GM18519 (cell line): ENCODE data around the gene TCFL5.
"Not testable (repeated sequence)": the region's sequence is repeated elsewhere in the genome, so short reads cannot be mapped to it uniquely, and the experiment has no call there.

Source experiments
- ATAC-seq: cut with Tn5 transposase; IDR thresholded peaks from one replicate; pipeline ENCODE4 v1.9.1; 2021; ENCODE audit warnings: mild to moderate bottlenecking, moderate library complexity; ENCODE audit not compliant: unreplicated experiment, low FRiP score

Gene TCFL5

GRCh38 chr20:62858058-62858830, 3.4 kb downstream of the TCFL5 start:
- ATAC-seq = no peak

DNA sequence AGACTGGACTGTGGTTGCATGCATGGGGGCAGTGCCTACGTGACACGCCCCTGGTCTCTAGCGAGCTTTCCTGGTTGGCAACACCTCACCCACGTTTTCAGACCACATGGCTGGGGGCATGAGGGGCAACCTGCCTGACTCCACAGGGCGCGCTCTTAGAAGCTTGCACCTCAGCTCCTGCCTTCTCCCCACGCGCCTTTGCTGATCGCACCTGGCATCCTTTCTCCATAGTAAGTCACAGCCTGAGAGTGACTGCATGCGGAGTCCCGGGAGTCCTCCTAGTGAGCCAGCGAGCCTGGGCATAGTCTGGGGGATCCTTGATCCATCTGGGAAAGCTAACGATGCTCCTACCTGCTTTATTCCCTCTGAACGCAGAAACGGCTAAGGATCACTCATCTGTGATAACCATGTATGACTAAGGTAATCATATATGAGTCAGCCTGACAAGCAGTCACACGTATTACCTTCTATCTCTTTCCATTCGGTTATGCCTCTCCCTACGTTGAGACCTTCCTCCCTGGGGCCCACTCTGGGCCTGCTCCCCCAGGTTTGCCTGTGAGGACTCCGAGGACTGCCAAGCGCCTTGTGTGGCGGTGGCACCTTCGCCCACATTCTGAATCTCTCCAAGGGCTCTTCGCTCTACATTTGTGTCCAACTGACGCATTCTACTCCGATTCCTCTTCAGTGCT, 4.5 kb downstream of the TCFL5 start:
- no peak for ATAC-seq

DNA sequence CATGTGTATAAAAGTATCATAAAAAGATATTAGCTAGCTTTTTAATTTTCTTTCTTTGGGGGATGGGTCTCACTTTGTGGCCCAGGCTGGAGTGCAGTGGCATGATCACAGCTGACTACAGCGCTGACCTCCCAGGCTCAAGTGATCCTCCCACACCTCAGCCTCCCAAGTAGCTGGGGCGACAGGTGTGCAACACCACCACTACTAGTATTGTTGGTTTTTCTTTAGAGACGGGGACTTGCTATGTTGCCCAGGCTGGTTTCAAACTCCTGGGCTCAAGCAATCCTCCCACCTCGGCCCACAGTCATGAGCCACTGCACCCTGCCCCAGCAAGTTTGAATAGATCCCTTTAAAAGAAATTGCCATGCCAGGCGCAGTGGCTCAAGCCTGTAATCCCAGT, 6.5 kb downstream of the TCFL5 start:
- no peak for ATAC-seq

- no peak for ATAC-seq
Observed at GRCh38 chr20:62854121-62854520, 7.5 kb downstream of the TCFL5 start.

- not testable (repeated sequence) for ATAC-seq
Observed at GRCh38 chr20:62853304-62853703, 8.3 kb downstream of the TCFL5 start.

DNA sequence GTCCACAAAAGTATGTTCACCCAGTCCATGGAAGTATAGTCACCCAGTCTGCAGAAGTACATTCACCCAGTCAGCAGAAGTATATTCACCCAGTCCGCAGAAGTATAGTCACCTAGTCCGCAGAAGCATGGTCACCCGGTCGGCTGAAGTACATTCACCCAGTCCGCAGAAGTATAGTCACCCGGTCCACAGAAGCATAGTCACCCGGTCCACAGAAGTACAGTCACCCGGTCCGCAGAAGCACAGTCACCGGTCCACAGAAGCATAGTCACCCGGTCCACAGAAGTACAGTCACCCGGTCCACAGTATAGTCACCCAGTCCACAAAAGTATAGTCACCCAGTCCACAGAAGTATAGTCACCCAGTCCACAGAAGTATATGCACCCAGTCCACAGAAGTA, 8.8 kb downstream of the TCFL5 start:
- no peak for ATAC-seq

DNA sequence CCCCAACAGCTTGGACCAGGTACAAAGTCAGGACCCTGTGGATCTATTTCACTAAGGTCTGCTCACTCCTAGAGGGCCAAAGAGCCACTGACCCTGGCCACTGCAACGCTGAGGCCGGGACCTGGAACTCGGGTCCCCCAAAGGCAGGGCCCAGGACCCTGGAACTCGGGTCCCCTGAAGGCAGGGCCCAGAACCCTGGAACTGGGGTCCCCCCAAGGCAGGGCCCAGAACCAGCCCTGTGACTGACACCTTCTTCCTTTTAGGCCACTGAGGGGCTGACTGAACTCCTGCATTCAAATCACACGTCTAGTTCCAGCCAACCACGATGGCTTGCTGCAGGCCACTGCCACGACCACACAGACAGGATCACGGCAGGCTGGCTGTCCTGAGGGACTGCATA, 9.4 kb downstream of the TCFL5 start:
- no peak for ATAC-seq

- no peak for ATAC-seq
Observed at GRCh38 chr20:62850333-62850974, 11.2 kb downstream of the TCFL5 start.

DNA sequence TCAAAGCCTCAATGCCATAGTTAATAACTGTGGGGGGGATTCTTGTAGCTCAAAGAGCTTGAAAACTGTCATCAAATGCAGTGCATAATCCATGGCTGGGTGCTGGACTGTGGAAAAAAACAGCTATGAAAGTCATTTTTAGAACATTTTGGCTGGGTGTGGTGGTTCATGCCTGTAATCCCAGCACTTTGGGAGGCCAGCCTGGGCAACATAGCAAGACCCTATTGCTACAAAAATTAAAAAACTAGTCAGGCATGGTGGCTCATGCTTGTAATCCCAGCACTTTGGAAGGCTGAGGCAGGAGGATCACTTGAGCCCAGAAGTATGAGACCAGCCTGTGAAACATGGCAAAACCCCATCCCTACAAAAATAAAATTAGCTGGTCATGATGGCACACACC, 12.2 kb downstream of the TCFL5 start:
- no peak for ATAC-seq

DNA sequence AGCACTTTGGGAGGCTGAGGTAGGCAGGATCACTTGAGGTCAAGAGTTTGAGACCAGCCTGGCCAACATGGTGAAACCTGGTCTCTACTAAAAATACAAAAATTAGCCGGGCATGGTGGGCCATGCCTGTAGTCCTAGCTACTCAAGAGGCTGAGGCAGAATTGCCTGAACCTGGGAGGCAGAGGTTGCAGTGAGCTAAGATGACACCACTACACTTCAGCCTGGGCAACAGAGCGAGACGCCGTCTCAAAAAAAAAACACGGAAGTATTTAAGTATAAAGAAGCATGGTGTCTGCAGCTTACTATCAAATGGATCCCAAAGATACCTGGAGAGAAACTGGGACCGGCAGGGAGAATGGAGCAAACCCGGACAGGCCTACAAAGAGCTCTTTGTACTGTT, 12.7 kb downstream of the TCFL5 start:
- not testable (repeated sequence) for ATAC-seq

GRCh38 chr20:62846166-62846890, 15.3 kb downstream of the TCFL5 start:
- ATAC-seq = no peak

DNA sequence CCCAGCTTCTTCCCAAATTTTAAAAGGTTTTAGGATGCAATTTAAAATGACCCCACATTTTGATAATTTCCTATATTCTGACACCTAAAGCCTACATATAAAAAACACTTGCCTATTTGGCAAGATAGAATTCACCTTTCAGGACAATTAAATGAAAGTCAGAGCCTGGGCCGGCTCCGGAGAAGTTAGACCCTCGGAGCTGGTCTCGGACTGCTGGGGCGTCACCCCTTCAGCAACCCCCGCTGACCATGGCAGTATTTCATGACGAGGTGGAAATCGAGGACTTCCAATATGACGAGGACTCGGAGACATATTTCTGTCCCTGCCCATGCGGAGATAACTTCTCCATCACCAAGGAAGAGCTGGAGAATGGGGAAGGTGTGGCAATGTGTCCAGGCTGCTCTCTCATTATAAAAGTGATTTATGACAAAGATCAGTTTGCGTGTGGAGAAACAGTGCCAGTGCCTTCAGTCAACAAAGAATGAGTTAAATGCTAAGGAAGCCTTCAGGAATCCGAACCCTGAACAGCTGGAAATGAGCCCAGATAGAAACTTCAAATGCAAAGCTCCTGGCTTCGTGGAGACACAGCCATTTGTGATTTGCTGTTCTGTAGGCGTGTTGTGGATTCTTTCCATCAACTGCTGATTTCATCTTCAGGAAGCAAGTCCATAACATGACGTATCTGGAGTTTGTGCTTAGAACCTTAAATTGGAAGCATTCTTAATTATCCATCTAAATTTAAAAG, 16.0 kb downstream of the TCFL5 start:
- ATAC-seq = no peak

DNA sequence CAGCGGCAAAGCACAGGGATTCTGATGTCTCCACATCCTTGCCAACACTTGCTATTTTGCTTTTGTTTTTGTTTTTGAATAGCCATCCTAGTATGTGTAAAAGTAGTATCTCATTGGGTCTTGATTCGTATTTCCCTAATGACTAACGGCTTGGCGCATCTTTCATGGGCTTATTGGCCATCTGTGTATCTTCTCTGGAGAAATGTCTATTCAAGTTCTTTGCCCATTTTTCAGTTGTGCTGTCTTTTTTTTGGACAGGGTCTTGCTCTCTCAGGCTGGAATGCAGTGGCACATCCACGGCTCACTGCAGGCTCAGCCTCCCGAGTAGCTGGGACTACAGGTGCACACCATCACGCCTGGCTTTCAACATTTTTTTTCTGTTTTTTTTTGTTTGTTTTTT, 17.4 kb downstream of the TCFL5 start:
- ATAC-seq = no peak

GRCh38 chr20:62843656-62844055, 18.0 kb downstream of the TCFL5 start:
- ATAC-seq = no peak

GRCh38 chr20:62841705-62842212, 19.9 kb downstream of the TCFL5 start:
- ATAC-seq = no peak

DNA sequence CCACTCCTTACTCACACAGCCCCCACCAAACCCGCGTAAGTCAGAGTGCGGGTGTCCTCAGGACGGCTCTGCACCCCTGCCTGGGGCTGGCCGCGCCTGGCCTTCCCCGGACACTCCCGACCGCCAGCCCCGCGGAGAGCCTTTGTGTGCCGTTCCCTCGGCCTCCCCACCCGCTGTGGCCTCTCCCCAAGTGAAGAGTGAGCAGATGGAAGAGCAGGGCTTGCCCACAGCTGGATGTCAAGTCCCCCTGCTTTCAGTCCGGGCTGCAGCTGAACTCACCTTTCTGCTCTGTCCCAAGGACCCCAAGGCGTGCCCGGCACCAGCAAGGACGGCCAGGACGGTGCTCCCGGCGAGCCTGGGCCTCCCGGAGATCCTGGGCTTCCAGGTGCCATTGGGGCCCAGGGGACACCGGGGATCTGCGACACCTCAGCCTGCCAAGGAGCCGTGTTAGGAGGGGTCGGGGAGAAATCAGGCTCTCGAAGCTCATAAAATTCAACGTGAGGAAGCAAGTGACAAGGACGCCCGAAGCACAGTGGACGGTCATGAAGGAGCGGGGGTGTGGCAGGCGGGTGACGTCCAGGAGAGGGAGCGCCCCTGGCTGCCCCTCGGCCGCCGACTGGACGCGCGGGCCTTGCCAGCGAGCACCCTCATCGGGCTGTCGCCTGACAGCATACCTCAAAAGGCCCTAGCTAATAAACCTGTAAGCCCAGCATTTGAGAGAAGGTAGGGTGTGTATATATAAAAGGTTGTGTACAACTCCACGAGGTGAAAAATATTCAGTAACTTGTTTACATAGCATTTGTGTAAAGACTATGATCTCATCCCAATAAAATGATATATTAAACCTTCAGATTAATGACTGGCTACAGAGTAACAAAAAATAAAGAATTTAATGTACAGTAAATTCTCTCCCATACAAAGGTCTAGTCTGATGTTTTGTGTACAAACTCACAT, 21.1 kb downstream of the TCFL5 start:
- no peak for ATAC-seq

DNA sequence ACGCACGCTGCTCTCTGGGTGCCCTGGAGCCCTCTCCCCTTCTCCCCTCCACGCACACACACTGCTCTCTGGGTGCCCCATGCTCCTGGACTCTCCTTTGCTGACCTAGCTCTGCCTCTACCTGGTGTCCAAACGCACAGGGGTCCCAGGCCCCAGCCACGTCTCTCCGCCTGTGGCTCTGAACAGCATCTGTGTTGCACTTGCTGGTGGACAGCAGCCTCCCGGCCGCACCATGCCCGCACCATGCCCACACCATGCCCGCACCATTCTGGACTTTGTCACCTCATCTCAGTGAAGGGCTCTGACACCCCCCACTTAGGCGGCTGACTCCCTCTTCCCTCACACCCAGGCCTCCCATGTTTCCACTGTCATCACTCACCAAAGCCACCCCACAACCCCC, 21.8 kb downstream of the TCFL5 start:
- no peak for ATAC-seq

DNA sequence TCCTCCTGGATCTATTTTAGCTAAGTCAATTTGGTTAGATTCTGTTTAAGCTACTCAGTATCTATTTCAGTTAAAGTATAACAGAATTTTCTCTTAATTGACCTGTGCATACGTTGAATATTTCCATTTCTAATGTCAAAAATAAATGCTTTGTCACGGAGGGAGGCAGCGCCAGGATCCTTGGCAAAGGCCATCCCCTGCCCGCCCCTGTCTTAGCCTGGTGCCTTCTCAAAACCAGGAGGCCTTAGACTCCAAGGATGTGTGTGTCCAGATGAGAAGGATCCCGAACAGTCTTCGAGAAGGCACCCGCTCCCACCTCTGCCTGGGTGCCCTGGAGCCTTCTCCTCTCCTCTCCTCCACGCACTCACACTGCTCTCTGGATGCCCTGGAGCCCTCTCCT, 22.4 kb downstream of the TCFL5 start:
- no peak for ATAC-seq
